ENCODE results near the gene MKNK2.

DNA sequence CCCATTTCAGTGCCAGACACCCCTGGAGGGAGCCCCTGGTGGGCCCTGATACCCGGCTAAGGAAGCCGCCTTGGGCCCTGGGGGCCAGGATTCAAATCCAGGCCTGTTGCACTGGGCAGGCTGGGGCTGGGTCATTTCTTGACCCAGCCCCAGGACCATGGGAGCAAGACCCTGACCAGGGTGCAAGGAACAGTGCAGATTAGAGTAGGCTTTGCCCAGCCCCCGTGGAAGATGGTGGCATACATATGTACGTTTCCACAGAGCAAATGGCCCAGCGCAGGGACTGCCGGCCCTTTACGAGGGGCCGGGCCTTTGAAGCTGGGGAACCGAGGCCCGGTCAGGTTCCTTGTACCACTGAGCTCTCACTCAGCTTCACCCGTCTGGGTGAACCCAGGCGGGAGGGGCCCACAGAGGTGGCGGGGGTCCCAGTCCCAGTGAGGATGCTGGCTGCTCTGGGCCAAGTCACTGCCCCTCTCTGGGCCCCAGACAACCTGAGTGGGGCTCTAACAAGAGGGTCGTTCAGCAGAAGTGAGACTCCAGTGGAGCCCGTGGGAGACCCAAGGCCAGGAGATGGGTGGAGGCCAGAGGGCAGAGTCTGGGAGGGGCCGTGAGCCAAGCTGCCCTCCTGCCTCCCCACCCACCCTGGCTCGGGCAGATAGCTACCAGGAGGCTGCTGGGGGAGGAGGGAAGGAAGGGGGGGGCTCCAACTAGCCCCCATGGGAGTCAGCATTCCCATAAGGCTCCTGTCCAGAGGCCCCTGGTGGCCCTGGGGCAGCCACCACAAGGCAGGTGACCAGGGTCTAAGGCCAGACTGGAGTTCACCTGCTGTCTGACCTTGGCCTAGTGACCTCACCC is 2.7 kb downstream of the MKNK2 start:
- TF ChIP-seq DPF2 (IDR thresholded peaks at IDR 0.05): no peak
- TF ChIP-seq, protein P1, sequence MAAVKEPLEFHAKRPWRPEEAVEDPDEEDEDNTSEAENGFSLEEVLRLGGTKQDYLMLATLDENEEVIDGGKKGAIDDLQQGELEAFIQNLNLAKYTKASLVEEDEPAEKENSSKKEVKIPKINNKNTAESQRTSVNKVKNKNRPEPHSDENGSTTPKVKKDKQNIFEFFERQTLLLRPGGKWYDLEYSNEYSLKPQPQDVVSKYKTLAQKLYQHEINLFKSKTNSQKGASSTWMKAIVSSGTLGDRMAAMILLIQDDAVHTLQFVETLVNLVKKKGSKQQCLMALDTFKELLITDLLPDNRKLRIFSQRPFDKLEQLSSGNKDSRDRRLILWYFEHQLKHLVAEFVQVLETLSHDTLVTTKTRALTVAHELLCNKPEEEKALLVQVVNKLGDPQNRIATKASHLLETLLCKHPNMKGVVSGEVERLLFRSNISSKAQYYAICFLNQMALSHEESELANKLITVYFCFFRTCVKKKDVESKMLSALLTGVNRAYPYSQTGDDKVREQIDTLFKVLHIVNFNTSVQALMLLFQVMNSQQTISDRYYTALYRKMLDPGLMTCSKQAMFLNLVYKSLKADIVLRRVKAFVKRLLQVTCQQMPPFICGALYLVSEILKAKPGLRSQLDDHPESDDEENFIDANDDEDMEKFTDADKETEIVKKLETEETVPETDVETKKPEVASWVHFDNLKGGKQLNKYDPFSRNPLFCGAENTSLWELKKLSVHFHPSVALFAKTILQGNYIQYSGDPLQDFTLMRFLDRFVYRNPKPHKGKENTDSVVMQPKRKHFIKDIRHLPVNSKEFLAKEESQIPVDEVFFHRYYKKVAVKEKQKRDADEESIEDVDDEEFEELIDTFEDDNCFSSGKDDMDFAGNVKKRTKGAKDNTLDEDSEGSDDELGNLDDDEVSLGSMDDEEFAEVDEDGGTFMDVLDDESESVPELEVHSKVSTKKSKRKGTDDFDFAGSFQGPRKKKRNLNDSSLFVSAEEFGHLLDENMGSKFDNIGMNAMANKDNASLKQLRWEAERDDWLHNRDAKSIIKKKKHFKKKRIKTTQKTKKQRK (IDR thresholded peaks at IDR 0.05; ENCODE audit: low read depth, low read length): no peak
- TF ChIP-seq, protein P2, sequence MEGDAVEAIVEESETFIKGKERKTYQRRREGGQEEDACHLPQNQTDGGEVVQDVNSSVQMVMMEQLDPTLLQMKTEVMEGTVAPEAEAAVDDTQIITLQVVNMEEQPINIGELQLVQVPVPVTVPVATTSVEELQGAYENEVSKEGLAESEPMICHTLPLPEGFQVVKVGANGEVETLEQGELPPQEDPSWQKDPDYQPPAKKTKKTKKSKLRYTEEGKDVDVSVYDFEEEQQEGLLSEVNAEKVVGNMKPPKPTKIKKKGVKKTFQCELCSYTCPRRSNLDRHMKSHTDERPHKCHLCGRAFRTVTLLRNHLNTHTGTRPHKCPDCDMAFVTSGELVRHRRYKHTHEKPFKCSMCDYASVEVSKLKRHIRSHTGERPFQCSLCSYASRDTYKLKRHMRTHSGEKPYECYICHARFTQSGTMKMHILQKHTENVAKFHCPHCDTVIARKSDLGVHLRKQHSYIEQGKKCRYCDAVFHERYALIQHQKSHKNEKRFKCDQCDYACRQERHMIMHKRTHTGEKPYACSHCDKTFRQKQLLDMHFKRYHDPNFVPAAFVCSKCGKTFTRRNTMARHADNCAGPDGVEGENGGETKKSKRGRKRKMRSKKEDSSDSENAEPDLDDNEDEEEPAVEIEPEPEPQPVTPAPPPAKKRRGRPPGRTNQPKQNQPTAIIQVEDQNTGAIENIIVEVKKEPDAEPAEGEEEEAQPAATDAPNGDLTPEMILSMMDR (IDR thresholded peaks at IDR 0.05 in 2 of 3, conservative IDR thresholded peaks at IDR 0.05 in 1 of 3; ENCODE audit: control insufficient read depth in 2 of 3, extremely low read depth in 1 of 3, insufficient read depth in 1 of 3, low read depth in 3 of 3, low read length in 3 of 3): no peak
- TF ChIP-seq, protein P3, sequence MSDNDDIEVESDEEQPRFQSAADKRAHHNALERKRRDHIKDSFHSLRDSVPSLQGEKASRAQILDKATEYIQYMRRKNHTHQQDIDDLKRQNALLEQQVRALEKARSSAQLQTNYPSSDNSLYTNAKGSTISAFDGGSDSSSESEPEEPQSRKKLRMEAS (IDR thresholded peaks at IDR 0.05; ENCODE audit: low read depth, low read length): no peak
- no peak for TF ChIP-seq POLR2A (IDR thresholded peaks at IDR 0.05; ENCODE audit: low read depth, low read length)
